Upper lobe of right lung (tissue), 1 donor: ENCODE data around the gene NFAM1. TPM values are rescaled to one million over a fixed set of nuclear protein-coding genes. Genes with fewer than 3 reads are reported as not detected.

Source experiments
- ATAC-seq: fragments of 200-7000 bp; cut with Tn5 transposase; one replicate; pipeline ENCODE4 v1.9.1; 2020; ENCODE audit warnings: mild to moderate bottlenecking, moderate library complexity
- DNase-seq: peaks from one replicate; pipeline ENCODE4 v3.0.0-alpha.2; 2020
- H3K27ac ChIP-seq: fragments of 200-600 bp; one replicate; pipeline ENCODE4 v1.8.0; 2022
- H3K27me3 ChIP-seq: fragments of 200-600 bp; one replicate; pipeline ENCODE4 v1.8.0; 2022; ENCODE audit warnings: mild to moderate bottlenecking
- H3K36me3 ChIP-seq: fragments of 200-600 bp; one replicate; pipeline ENCODE4 v1.8.0; 2022
- H3K4me1 ChIP-seq: fragments of 200-600 bp; one replicate; pipeline ENCODE4 v1.8.0; 2022
- H3K4me3 ChIP-seq: fragments of 200-600 bp; one replicate; pipeline ENCODE4 v1.8.0; 2022; ENCODE audit warnings: mild to moderate bottlenecking
- H3K9me3 ChIP-seq: fragments of 200-600 bp; one replicate; pipeline ENCODE4 v1.8.0; 2022
- intact Hi-C: fragments of 100-400 bp; cut with DNase I; formaldehyde crosslinking; loops from one replicate; pipeline ENCODE4 v1.11.0; 2022
- total RNA-seq: library from RNA; stranded (reverse); fragmentation: NEBNext Ultra II Directional; extraction: Animal tissue kit (Norgen Biotek cat#: 25700); gene quantifications from one replicate; pipeline ENCODE4 v1.2.1, GENCODE V29; 2021
- TF ChIP-seq, protein P1 (sequence below): fragments of 200-600 bp; IDR thresholded peaks from one replicate; pipeline ENCODE4 v1.8.0; 2022; ENCODE audit warnings: antibody characterized with exemption
- donor health status: DM: no; HTN: yes; CAD: no; lungs with severe emphysema.

NFAM1 gene
- total RNA-seq, 1 donor from 2014 or later: 12.6 TPM

GRCh38 chr22:42470366-42471082, 38.3 kb upstream of the NFAM1 start:
- intact Hi-C loops: no loop called here
- DNase-seq: no peak

DNA sequence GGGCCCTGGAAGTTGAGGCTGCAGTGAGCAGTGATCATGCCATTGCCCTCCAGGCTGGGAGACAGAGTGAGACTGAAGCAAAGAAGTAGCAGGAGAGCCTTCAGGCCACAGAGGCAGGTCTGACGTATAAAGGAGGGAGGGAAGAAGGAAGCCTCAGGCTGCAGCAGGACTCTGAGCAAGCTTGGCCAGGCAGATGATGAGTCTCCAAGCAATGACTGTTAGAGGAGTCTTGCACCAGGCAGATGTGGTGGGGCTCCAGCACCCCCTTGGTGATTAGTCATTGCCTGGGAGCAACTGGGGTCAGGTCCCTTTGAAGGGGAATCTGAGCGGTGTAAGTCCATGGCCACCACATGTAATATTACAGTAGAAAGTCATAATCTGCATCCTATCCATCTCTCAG, 36.6 kb upstream of the NFAM1 start:
- DNase-seq: no peak
- no peak for ATAC-seq
- Histone ChIP-seq H3K4me3 (no peak overlapping the region), H3K36me3 (no peaks in the 10 kb centered on the region), H3K4me1 (no peaks in the 10 kb centered on the region), H3K9me3 (no peaks in the 10 kb centered on the region), H3K27me3 (no peaks in the 10 kb centered on the region), H3K27ac (no peak overlapping the region)
- TF ChIP-seq, protein P1, sequence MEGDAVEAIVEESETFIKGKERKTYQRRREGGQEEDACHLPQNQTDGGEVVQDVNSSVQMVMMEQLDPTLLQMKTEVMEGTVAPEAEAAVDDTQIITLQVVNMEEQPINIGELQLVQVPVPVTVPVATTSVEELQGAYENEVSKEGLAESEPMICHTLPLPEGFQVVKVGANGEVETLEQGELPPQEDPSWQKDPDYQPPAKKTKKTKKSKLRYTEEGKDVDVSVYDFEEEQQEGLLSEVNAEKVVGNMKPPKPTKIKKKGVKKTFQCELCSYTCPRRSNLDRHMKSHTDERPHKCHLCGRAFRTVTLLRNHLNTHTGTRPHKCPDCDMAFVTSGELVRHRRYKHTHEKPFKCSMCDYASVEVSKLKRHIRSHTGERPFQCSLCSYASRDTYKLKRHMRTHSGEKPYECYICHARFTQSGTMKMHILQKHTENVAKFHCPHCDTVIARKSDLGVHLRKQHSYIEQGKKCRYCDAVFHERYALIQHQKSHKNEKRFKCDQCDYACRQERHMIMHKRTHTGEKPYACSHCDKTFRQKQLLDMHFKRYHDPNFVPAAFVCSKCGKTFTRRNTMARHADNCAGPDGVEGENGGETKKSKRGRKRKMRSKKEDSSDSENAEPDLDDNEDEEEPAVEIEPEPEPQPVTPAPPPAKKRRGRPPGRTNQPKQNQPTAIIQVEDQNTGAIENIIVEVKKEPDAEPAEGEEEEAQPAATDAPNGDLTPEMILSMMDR: no peak
- intact Hi-C loops: no loop called here

More at GRCh38 chr22:42470366-42471082, 38.3 kb upstream of the NFAM1 start:
- Histone ChIP-seq H3K9me3 (no peaks in the 10 kb centered on the region), H3K4me1 (no peaks in the 10 kb centered on the region), H3K27me3 (no peaks in the 10 kb centered on the region), H3K4me3 (no peak overlapping the region), H3K27ac (no peak overlapping the region), H3K36me3 (no peaks in the 10 kb centered on the region)
- TF ChIP-seq, protein P1: no peak
- ATAC-seq: no peak

- peaks cover 30% of the 10 kb centered on the region for H3K27me3 ChIP-seq
These were observed 29.8 kb upstream of the NFAM1 start for GRCh38 chr22:42462016-42462415.

DNA sequence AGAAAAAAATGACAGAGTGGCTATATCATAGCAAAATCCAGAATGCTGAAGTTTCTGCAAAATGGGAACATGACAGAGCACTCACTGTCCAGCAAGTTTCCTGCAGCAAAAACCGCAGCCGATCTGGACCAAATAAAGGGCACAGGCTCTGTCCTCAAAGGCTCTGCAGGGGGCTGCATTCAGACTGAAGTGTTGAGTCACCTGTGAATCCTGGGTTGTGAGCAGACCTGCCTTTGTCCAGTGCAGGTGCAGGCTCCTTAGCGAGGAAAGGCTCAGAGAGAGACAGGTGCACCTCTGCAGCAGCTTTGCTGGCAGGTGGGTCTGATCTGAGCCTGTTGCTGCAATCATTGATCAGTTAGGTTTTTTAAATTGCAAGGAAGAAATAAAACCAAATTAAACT, 29.3 kb upstream of the NFAM1 start:
- no peak for ATAC-seq
- H3K27me3 ChIP-seq: peaks cover 30% of the 10 kb centered on the region
- H3K4me1 ChIP-seq: no peaks in the 10 kb centered on the region
- H3K27ac ChIP-seq: no peak overlapping the region
- H3K9me3 ChIP-seq: no peaks in the 10 kb centered on the region
- intact Hi-C loops: no loop called here
- no peaks in the 10 kb centered on the region for H3K36me3 ChIP-seq
- DNase-seq: no peak
- TF ChIP-seq, protein P1: no peak
- no peak overlapping the region for H3K4me3 ChIP-seq

More at GRCh38 chr22:42462016-42462415, 29.8 kb upstream of the NFAM1 start:
- intact Hi-C loops: no loop called here
- ATAC-seq (no peak), DNase-seq (no peak)
- Histone ChIP-seq H3K9me3 (no peaks in the 10 kb centered on the region), H3K27ac (no peak overlapping the region), H3K4me3 (no peak overlapping the region), H3K4me1 (no peaks in the 10 kb centered on the region), H3K36me3 (no peaks in the 10 kb centered on the region)
- TF ChIP-seq, protein P1: no peak

DNA sequence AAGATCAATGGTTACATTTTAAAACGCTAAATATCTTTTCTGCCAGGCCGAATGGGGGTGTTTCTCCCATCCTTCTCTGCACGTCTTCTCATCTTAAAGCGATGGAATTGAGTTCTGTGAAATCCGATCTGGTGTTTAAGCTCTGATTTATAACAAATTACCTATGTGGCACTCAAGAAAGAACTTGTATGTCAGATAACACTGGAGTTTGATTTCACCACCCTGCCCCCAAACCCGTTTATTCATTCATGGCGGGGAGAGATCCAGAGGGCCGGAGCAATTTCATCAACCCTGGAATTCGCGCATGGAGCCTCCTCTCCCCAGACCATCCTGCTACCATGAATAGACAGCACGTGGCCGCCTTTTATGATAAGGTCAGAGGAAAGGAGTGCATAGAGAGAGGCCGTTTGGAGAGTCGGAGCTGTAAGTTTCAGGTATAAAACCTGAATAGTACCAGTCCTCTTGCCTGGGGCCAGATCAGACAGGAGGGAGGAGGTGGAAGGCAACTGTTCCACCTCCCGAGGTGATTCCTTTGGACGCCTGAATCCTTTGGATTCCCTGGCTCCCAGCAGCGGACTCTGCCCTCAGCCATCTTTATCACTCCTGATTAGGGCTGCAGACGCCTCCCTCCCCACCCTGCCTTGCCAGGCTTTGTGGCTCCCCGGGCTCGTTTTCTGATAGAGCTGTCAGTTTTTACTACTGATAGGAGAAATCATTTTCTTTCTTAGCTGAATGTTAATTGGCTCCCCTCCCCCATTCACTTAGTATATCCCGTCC, 27.3 kb upstream of the NFAM1 start:
- no peak for ATAC-seq
- TF ChIP-seq, protein P1: no peak
- Histone ChIP-seq H3K9me3 (no peaks in the 10 kb centered on the region), H3K4me3 (no peak overlapping the region), H3K36me3 (no peaks in the 10 kb centered on the region), H3K27ac (no peak overlapping the region), H3K4me1 (no peaks in the 10 kb centered on the region), H3K27me3 (peaks cover 30% of the 10 kb centered on the region)
- intact Hi-C loops: no loop called here
- no peak for DNase-seq
